Fibroblast of lung (primary cell): Measurements from ENCODE around the gene CHCHD1. TPM values are rescaled to one million over a fixed set of nuclear protein-coding genes. Genes with fewer than 3 reads are reported as not detected.
A peak's percentile ranks its signal among the peaks of the same experiment; 100 is the strongest.

Experiments
- DNase-seq, 2 donors: peaks; one replicate each; pipeline versions ENCODE4 v3.0.0 to v3.0.0-alpha.2; 2010; ENCODE audit warnings: low read depth in 2 of 2
- H2AFZ ChIP-seq: 2 replicates; pipeline ENCODE4 v1.5.1; 2012; ENCODE audit warnings: low read length, control low read depth, inconsistent platforms
- H3K27ac ChIP-seq: 2 replicates; pipeline ENCODE4 v1.5.1; 2011; ENCODE audit warnings: low read length, control low read depth; ENCODE audit not compliant: insufficient read depth
- H3K27me3 ChIP-seq: 2 replicates; pipeline ENCODE4 v1.5.1; 2011; ENCODE audit warnings: mild to moderate bottlenecking, low read length; ENCODE audit not compliant: control insufficient read depth, insufficient read depth
- H3K36me3 ChIP-seq: 2 replicates; pipeline ENCODE4 v1.5.1; 2011; ENCODE audit warnings: low read length; ENCODE audit not compliant: control insufficient read depth, insufficient read depth
- H3K4me1 ChIP-seq: 2 replicates; pipeline ENCODE4 v1.5.1; 2011; ENCODE audit warnings: low read length; ENCODE audit not compliant: control insufficient read depth, insufficient read depth; ENCODE audit errors: extremely low read depth
- H3K4me2 ChIP-seq: 2 replicates; pipeline ENCODE4 v1.5.1; 2011; ENCODE audit warnings: low read length, control low read depth; ENCODE audit not compliant: insufficient read depth; ENCODE audit errors: extremely low read depth
- H3K4me3 ChIP-seq, 4 experiments: fragments of 200-600 bp in 1 of 4; sonication (generic) in 1 of 4; replicated peaks in 1 of 4; 2 replicates each; pipeline ENCODE4 v1.5.1; 2011 to 2016; ENCODE audit warnings: low read length in 4 of 4, low read depth in 3 of 4, mild to moderate bottlenecking in 3 of 4, control low read depth in 2 of 4, inconsistent platforms in 1 of 4, mixed read lengths in 1 of 4; ENCODE audit not compliant: insufficient read depth in 1 of 4; ENCODE audit errors: control extremely low read depth in 1 of 4
- H3K79me2 ChIP-seq: 2 replicates; pipeline ENCODE4 v1.5.1; 2012; ENCODE audit warnings: mild to moderate bottlenecking, low read length, inconsistent platforms; ENCODE audit not compliant: control insufficient read depth, insufficient read depth
- H3K9ac ChIP-seq: 2 replicates; pipeline ENCODE4 v1.5.1; 2011; ENCODE audit warnings: mild to moderate bottlenecking, low read length, control low read depth; ENCODE audit not compliant: insufficient read depth
- H3K9me3 ChIP-seq: 2 replicates; pipeline ENCODE4 v1.5.1; 2012; ENCODE audit warnings: low read depth, low read length; ENCODE audit not compliant: control insufficient read depth, insufficient read depth
- H4K20me1 ChIP-seq: 2 replicates; pipeline ENCODE4 v1.5.1; 2011; ENCODE audit warnings: low read length; ENCODE audit not compliant: control insufficient read depth, insufficient read depth; ENCODE audit errors: extremely low read depth
- CTCF ChIP-seq, 2 donors: IDR thresholded peaks in 1 of 2; conservative IDR thresholded peaks in 1 of 2; 1 replicate in 1 of 2; 2 replicates in 1 of 2; pipeline ENCODE4 v1.5.1; 2011 to 2012; ENCODE audit warnings: low read length in 2 of 2, control low read depth in 1 of 2, inconsistent platforms in 1 of 2, low read depth in 1 of 2, mild to moderate bottlenecking in 1 of 2
- EZH2 ChIP-seq: IDR thresholded peaks from 2 replicates; pipeline ENCODE4 v1.5.1; 2012; ENCODE audit warnings: low read length, control low read depth, mild to moderate bottlenecking; ENCODE audit errors: missing control alignments
- polyA plus RNA-seq, 2 donors: library from polyadenylated mRNA; depleted of rRNA in 1 of 2; stranded (reverse) in 1 of 2; unstranded in 1 of 2; fragments of >200 nt; gene quantifications; 2 replicates each; pipeline ENCODE4 v1.2.1, GENCODE V29; 2011 to 2012; ENCODE audit warnings: missing spikeins in 1 of 2
- total RNA-seq: library from RNA; depleted of rRNA; stranded (reverse); fragments of >200 nt; gene quantifications from 2 replicates; pipeline ENCODE4 v1.2.1, GENCODE V29; 2014

CHCHD1 gene
- total and polyA plus RNA-seq, 2 donors (not counting 1 experiment from before 2014, with no cell fraction given), result 21.3 to 31.0 TPM

DNA sequence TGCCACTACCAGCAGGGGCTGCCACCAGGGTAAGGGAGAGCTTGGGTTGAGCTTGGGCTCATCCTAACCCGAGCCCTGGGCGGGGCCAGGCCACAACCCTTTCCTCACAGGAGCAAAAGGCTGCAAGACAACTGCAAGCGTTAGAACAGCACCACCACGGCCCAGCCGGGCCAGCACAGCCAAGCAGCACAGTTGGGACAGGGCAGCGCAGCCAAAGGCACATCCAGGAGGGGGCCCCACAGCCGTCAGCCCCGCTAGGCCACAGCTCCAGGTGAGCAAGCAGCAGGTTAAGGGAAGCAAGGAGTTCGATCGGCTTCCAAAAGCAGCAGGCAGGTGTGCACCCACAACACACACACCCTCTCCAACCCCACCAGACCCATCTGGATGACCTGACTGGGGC lies 36.6 kb downstream of the CHCHD1 start:
- no peak overlapping the region for H2AFZ ChIP-seq

DNA sequence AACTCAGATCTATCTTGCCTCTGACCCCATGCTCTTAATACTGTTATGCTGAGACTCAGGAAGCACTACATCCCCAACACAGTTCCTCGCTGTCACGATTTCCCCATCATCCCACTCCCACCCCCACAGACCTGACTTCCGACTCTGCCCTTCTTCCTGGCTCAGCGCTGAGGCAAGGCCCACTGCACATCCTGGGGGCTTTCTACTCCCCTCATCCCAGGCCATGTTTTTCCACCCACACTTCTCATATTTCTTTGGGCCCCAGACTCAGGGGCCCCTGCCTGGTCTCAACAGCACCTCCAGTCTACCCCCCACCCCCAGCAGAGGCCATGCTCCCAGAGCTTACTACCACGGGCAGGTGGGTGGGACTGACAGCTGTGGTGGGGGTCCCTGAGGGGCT lies 37.2 kb downstream of the CHCHD1 start:
- no peak overlapping the region for H3K4me2 ChIP-seq
- H3K27ac ChIP-seq, result no peak overlapping the region
- H3K4me1 ChIP-seq, result peaks cover 4% of the 10 kb centered on the region
- H3K9ac ChIP-seq, result no peak overlapping the region
- H3K79me2 ChIP-seq, result no peaks in the 10 kb centered on the region
- no peak overlapping the region for H3K4me3 ChIP-seq
- H4K20me1 ChIP-seq, result no peaks in the 10 kb centered on the region
- H2AFZ ChIP-seq, result no peak overlapping the region
- no peaks in the 10 kb centered on the region for H3K9me3 ChIP-seq
- DNase-seq, result no peak
- peaks cover 9% of the 10 kb centered on the region for H3K36me3 ChIP-seq
- no peaks in the 10 kb centered on the region for H3K27me3 ChIP-seq
- TF ChIP-seq CTCF (conservative IDR thresholded peaks at IDR 0.05 in 1 of 2, IDR thresholded peaks at IDR 0.05 in 1 of 2; ENCODE audit: low read depth in 1 of 2, low read length in 2 of 2), result no peak
- TF ChIP-seq EZH2, result no peak

More for the DNA sequence above, 36.6 kb downstream of the CHCHD1 start:
- Histone ChIP-seq H3K79me2 (no peaks in the 10 kb centered on the region), H3K9me3 (no peaks in the 10 kb centered on the region), H3K4me2 (no peak overlapping the region), H3K36me3 (peaks cover 9% of the 10 kb centered on the region), H3K4me3 (no peak overlapping the region), H3K27ac (no peak overlapping the region), H3K9ac (no peak overlapping the region), H3K4me1 (peaks cover 4% of the 10 kb centered on the region), H4K20me1 (no peaks in the 10 kb centered on the region), H3K27me3 (no peaks in the 10 kb centered on the region)
- TF ChIP-seq EZH2, result no peak
- no peak for TF ChIP-seq CTCF (conservative IDR thresholded peaks at IDR 0.05 in 1 of 2, IDR thresholded peaks at IDR 0.05 in 1 of 2; ENCODE audit: low read depth in 1 of 2, low read length in 2 of 2)
- DNase-seq, result no peak

GRCh38 chr10:73819513-73820093 lies 37.8 kb downstream of the CHCHD1 start:
- H4K20me1 ChIP-seq, result no peaks in the 10 kb centered on the region
- no peak for DNase-seq
- no peak overlapping the region for H3K9ac ChIP-seq

More at GRCh38 chr10:73819513-73820093, 37.8 kb downstream of the CHCHD1 start:
- TF ChIP-seq CTCF (conservative IDR thresholded peaks at IDR 0.05 in 1 of 2, IDR thresholded peaks at IDR 0.05 in 1 of 2; ENCODE audit: low read depth in 1 of 2, low read length in 2 of 2) (peak in 1 of 2 donors; percentile 5), EZH2 (no peak)
- Histone ChIP-seq H3K4me1 (peaks cover 4% of the 10 kb centered on the region), H3K27ac (no peak overlapping the region), H2AFZ (no peak overlapping the region), H3K27me3 (no peaks in the 10 kb centered on the region), H3K36me3 (peaks cover 9% of the 10 kb centered on the region), H3K4me2 (no peak overlapping the region), H3K4me3 (no peak overlapping the region), H3K79me2 (no peaks in the 10 kb centered on the region), H3K9me3 (no peaks in the 10 kb centered on the region)
